Mesendoderm (in vitro differentiated cells): Measurements from ENCODE around the gene ZSCAN12.
"Not testable (repeated sequence)": the region's sequence is repeated elsewhere in the genome, so short reads cannot be mapped to it uniquely, and the experiment has no call there.

ENCODE experiments used
- DNase-seq: peaks from one replicate; pipeline ENCODE4 v3.0.0; 2013
- H2AK5ac ChIP-seq: 2 replicates; pipeline ENCODE4 v1.6.1; 2013; ENCODE audit warnings: low read length, inconsistent platforms
- H2BK120ac ChIP-seq: 2 replicates; pipeline ENCODE4 v1.6.1; 2013; ENCODE audit warnings: low read depth, mild to moderate bottlenecking, low read length, moderate library complexity, mixed read lengths
- H2BK15ac ChIP-seq: replicated peaks from 2 replicates; pipeline ENCODE4 v1.6.1; 2013; ENCODE audit warnings: low read depth, mild to moderate bottlenecking, moderate library complexity
- H2BK5ac ChIP-seq: 2 replicates; pipeline ENCODE4 v1.6.1; 2013; ENCODE audit warnings: low read length, inconsistent platforms
- H3K18ac ChIP-seq: 2 replicates; pipeline ENCODE4 v1.6.1; 2013; ENCODE audit warnings: mild to moderate bottlenecking, low read length, mixed read lengths
- H3K23ac ChIP-seq: one replicate; pipeline ENCODE4 v1.6.1; 2013; ENCODE audit warnings: low read length
- H3K27ac ChIP-seq: 2 replicates; pipeline ENCODE4 v1.5.1; 2013; ENCODE audit warnings: low read depth, mild to moderate bottlenecking, inconsistent platforms, low read length, moderate library complexity
- H3K27me3 ChIP-seq: 2 replicates; pipeline ENCODE4 v1.6.1; 2013; ENCODE audit warnings: low read length, control low read depth, mild to moderate bottlenecking, inconsistent platforms; ENCODE audit not compliant: insufficient read depth, poor library complexity
- H3K36me3 ChIP-seq: 2 replicates; pipeline ENCODE4 v1.6.1; 2013; ENCODE audit warnings: low read length, inconsistent platforms; ENCODE audit not compliant: control insufficient read depth, insufficient read depth
- H3K4ac ChIP-seq: one replicate; pipeline ENCODE4 v1.6.1; 2013; ENCODE audit warnings: low read depth, mild to moderate bottlenecking, low read length, moderate library complexity
- H3K4me1 ChIP-seq: 2 replicates; pipeline ENCODE4 v1.6.1; 2013; ENCODE audit warnings: low read depth, low read length, inconsistent platforms; ENCODE audit not compliant: control insufficient read depth
- H3K4me2 ChIP-seq: 2 replicates; pipeline ENCODE4 v1.6.1; 2013; ENCODE audit warnings: low read length
- H3K4me3 ChIP-seq: 2 replicates; pipeline ENCODE4 v1.5.1; 2013; ENCODE audit warnings: mild to moderate bottlenecking, low read length
- H3K56ac ChIP-seq: one replicate; pipeline ENCODE4 v1.6.1; 2013; ENCODE audit warnings: low read length
- H3K79me1 ChIP-seq: 2 replicates; pipeline ENCODE4 v1.6.1; 2013; ENCODE audit warnings: low read length, inconsistent platforms
- H3K79me2 ChIP-seq: 2 replicates; pipeline ENCODE4 v1.6.1; 2013; ENCODE audit warnings: mild to moderate bottlenecking, low read length; ENCODE audit not compliant: control insufficient read depth, insufficient read depth
- H3K9ac ChIP-seq: 2 replicates; pipeline ENCODE4 v1.6.1; 2013; ENCODE audit warnings: low read length, inconsistent platforms
- H4K5ac ChIP-seq: one replicate; pipeline ENCODE4 v1.6.1; 2013; ENCODE audit warnings: low read length
- H4K8ac ChIP-seq: one replicate; pipeline ENCODE4 v1.6.1; 2013; ENCODE audit warnings: low read depth, mild to moderate bottlenecking, control low read depth, low read length, moderate library complexity
- WGBS: extraction: QIAGEN DNeasy Blood & Tissue Kit; methylation state at CpG from one replicate; pipeline ENCODE4 v1.1.7; 2013; ENCODE audit warnings: low lambda C conversion rate, missing lambda C conversion rate; ENCODE audit not compliant: insufficient coverage; ENCODE audit errors: extremely low coverage; 5-methylcytosine and 5-hydroxymethylcytosine counted together

The ZSCAN12 gene

GRCh38 chr6:28365590-28365989 lies 34.0 kb downstream of the ZSCAN12 start:
- H3K4me2 ChIP-seq, H2BK15ac ChIP-seq, H3K56ac ChIP-seq, H2AK5ac ChIP-seq, H2BK5ac ChIP-seq, H3K18ac ChIP-seq, H4K8ac ChIP-seq, H3K27me3 ChIP-seq, H3K4me1 ChIP-seq, H4K5ac ChIP-seq, H3K4me3 ChIP-seq, DNase-seq, H3K79me1 ChIP-seq, H3K36me3 ChIP-seq, H3K27ac ChIP-seq, H3K79me2 ChIP-seq, H3K9ac ChIP-seq, H3K23ac ChIP-seq, H2BK120ac ChIP-seq, H3K4ac ChIP-seq: not testable (repeated sequence)
- no CpG with 5 or more reads among the region's 4 CpGs for WGBS

GRCh38 chr6:28360961-28361360 lies 38.6 kb downstream of the ZSCAN12 start:
- Histone ChIP-seq H3K36me3 (no peaks in the 10 kb centered on the region), H2BK5ac (no peak overlapping the region), H3K23ac (no peak overlapping the region), H3K4ac (no peak overlapping the region), H3K79me2 (no peaks in the 10 kb centered on the region), H3K9ac (no peak overlapping the region), H3K79me1 (no peaks in the 10 kb centered on the region), H3K4me2 (no peak overlapping the region), H3K27ac (no peak overlapping the region), H2BK15ac (no peak overlapping the region), H2AK5ac (no peak overlapping the region), H3K4me3 (no peak overlapping the region), H3K18ac (no peak overlapping the region), H3K56ac (no peak overlapping the region), H2BK120ac (no peak overlapping the region), H4K5ac (no peak overlapping the region), H4K8ac (no peak overlapping the region), H3K4me1 (peaks cover 2% of the 10 kb centered on the region), H3K27me3 (no peaks in the 10 kb centered on the region)
- DNase-seq, result no peak
- WGBS, result no CpG with 5 or more reads among the region's 2 CpGs

- H3K36me3 ChIP-seq, H3K4me1 ChIP-seq, H2BK5ac ChIP-seq, H2AK5ac ChIP-seq, H2BK15ac ChIP-seq, H2BK120ac ChIP-seq, H3K79me2 ChIP-seq, H3K27me3 ChIP-seq, H3K18ac ChIP-seq, DNase-seq, H3K4me2 ChIP-seq, H3K9ac ChIP-seq, H4K5ac ChIP-seq, H3K56ac ChIP-seq, H3K4ac ChIP-seq, H3K23ac ChIP-seq, H3K79me1 ChIP-seq, H3K27ac ChIP-seq, H3K4me3 ChIP-seq, H4K8ac ChIP-seq: not testable (repeated sequence)
- WGBS, result no CpG with 5 or more reads among the region's 16 CpGs
Measured at GRCh38 chr6:28359562-28359961, 40.0 kb downstream of the ZSCAN12 start.

- peak; percentile 57 for DNase-seq
- no peak overlapping the region for H4K5ac ChIP-seq
- H3K23ac ChIP-seq, result no peak overlapping the region
- no peak overlapping the region for H3K27ac ChIP-seq
- H3K9ac ChIP-seq, result no peak overlapping the region
- H3K18ac ChIP-seq, result no peak overlapping the region
- H3K27me3 ChIP-seq, result no peaks in the 10 kb centered on the region
- no CpG with 5 or more reads among the region's 6 CpGs for WGBS
- no peak overlapping the region for H2BK5ac ChIP-seq
- H3K79me2 ChIP-seq, result peaks cover 3% of the 10 kb centered on the region
- H2AK5ac ChIP-seq, result no peak overlapping the region
- H2BK15ac ChIP-seq, result no peak overlapping the region
- H3K79me1 ChIP-seq, result peaks cover 1% of the 10 kb centered on the region
- H3K56ac ChIP-seq, result no peak overlapping the region
- H3K4me3 ChIP-seq, result no peak overlapping the region
- no peaks in the 10 kb centered on the region for H3K36me3 ChIP-seq
- no peak overlapping the region for H2BK120ac ChIP-seq
- no peak overlapping the region for H3K4me2 ChIP-seq
- no peak overlapping the region for H4K8ac ChIP-seq
- H3K4me1 ChIP-seq, result peaks cover 4% of the 10 kb centered on the region
- H3K4ac ChIP-seq, result no peak overlapping the region
Measured at GRCh38 chr6:28357036-28357435, 42.5 kb downstream of the ZSCAN12 start.

GRCh38 chr6:28356666-28357020 lies 42.9 kb downstream of the ZSCAN12 start:
- peak overlapping the region; percentile 10 for H3K9ac ChIP-seq
- no peaks in the 10 kb centered on the region for H3K36me3 ChIP-seq
- H3K23ac ChIP-seq, result no peak overlapping the region
- peak overlapping the region; percentile 11 for H2BK5ac ChIP-seq
- peak overlapping the region; percentile 81 for H3K56ac ChIP-seq
- H2AK5ac ChIP-seq, result no peak overlapping the region
- H4K8ac ChIP-seq, result no peak overlapping the region
- H3K27ac ChIP-seq, result no peak overlapping the region
- H2BK120ac ChIP-seq, result no peak overlapping the region
- no peak overlapping the region for H3K4me3 ChIP-seq
- peaks cover 3% of the 10 kb centered on the region for H3K79me2 ChIP-seq
- H3K4me2 ChIP-seq, result no peak overlapping the region
- peaks cover 4% of the 10 kb centered on the region for H3K4me1 ChIP-seq
- DNase-seq, result no peak
- no peaks in the 10 kb centered on the region for H3K27me3 ChIP-seq
- no peak overlapping the region for H2BK15ac ChIP-seq
- H3K79me1 ChIP-seq, result peaks cover 1% of the 10 kb centered on the region
- no peak overlapping the region for H4K5ac ChIP-seq
- WGBS, result no CpG with 5 or more reads among the region's 7 CpGs
- peak overlapping the region; percentile 6 for H3K4ac ChIP-seq
- H3K18ac ChIP-seq, result no peak overlapping the region
